GM12878 (cell line): ENCODE data around the gene PCDHGA7. TPM values are rescaled to one million over a fixed set of nuclear protein-coding genes. Genes with fewer than 3 reads are reported as not detected.

Source experiments
- BCLAF1 ChIP-seq: fragments of 450-650 bp; IDR thresholded peaks from 2 replicates; pipeline ENCODE4 v1.6.1; 2017; ENCODE audit warnings: antibody characterized with exemption, mild to moderate bottlenecking, moderate library complexity
- CHD2 ChIP-seq: IDR thresholded peaks from 2 replicates; pipeline ENCODE4 v1.6.1; 2011; ENCODE audit warnings: low read depth, low read length, improper control_type of control experiment, borderline replicate concordance
- CREM ChIP-seq: IDR thresholded peaks from 2 replicates; pipeline ENCODE4 v1.6.1; 2014; ENCODE audit warnings: antibody characterized with exemption, low read depth
- ETV6 ChIP-seq, 2 experiments: fragments of 450-650 bp in 1 of 2; IDR thresholded peaks in 1 of 2; conservative IDR thresholded peaks in 1 of 2; 2 replicates each; pipeline ENCODE4 v1.6.1; 2014; ENCODE audit warnings: antibody characterized with exemption in 1 of 2, borderline replicate concordance in 1 of 2, low read depth in 1 of 2, mild to moderate bottlenecking in 1 of 2, moderate library complexity in 1 of 2
- KAT2A ChIP-seq: conservative IDR thresholded peaks from 2 replicates; pipeline ENCODE4 v1.6.1; 2011; ENCODE audit warnings: low read depth, low read length; ENCODE audit not compliant: control insufficient read depth
- NFYA ChIP-seq: IDR thresholded peaks from 2 replicates; pipeline ENCODE4 v1.6.1; 2011; ENCODE audit warnings: low read depth, mild to moderate bottlenecking, low read length, improper control_type of control experiment, borderline replicate concordance
- SP1 ChIP-seq: IDR thresholded peaks from one replicate; pipeline ENCODE4 v1.6.1; 2011; ENCODE audit warnings: low read depth, low read length
- WRNIP1 ChIP-seq: IDR thresholded peaks from 2 replicates; pipeline ENCODE4 v1.6.1; 2011; ENCODE audit warnings: low read depth, low read length, improper control_type of control experiment, borderline replicate concordance
- ZBTB4 ChIP-seq: fragments of 450-650 bp; formaldehyde crosslinking; IDR thresholded peaks from 2 replicates; pipeline ENCODE4 v1.4.0; 2022; ENCODE audit warnings: mild to moderate bottlenecking, moderate library complexity
- polyA plus RNA-seq, 11 experiments: library from polyadenylated mRNA; depleted of rRNA in 4 of 11; unstranded in 6 of 11; stranded (reverse) in 5 of 11; fragments of >200 nt; fragmentation: Nextera tagmentation in 4 of 11; fragmentation: Illumina TruSeq in 1 of 11; extraction: Ambion mirVana in 4 of 11; extraction: Trizol in 1 of 11; gene quantifications; 1 replicate in 1 of 11; 2 replicates in 10 of 11; pipeline versions ENCODE4 v1.2.1 to v1.2.3, GENCODE V29; 2011 to 2016; ENCODE audit warnings: inconsistent platforms in 2 of 11, missing spikeins in 2 of 11, low read depth in 1 of 11
- total RNA-seq, 4 experiments: library from RNA; depleted of rRNA in 3 of 4; stranded (reverse); fragments of >200 nt in 3 of 4; fragmentation: Illumina TruSeq in 1 of 4; extraction: Trizol in 1 of 4; gene quantifications; 2 replicates each; pipeline versions ENCODE4 v1.2.1 to v1.2.3, GENCODE V29; 2013 to 2021

Gene PCDHGA7
- total and polyA plus RNA-seq, 10 of the 15 experiments (the other 5 are each of a cell fraction or from before 2014, with no cell fraction given), result 0.01 to 0.18 (median 0.08) TPM; not detected in 3

GRCh38 chr5:141356950-141357349, 25.6 kb upstream of the PCDHGA7 start (continued):
- TF ChIP-seq BCLAF1 (no peak), ZBTB4 (no peak), WRNIP1 (no peak), CREM (no peak), KAT2A (no peak), CHD2 (no peak), NFYA (no peak), SP1 (no peak), ETV6 (conservative IDR thresholded peaks at IDR 0.05 in 1 of 2, IDR thresholded peaks at IDR 0.05 in 1 of 2; ENCODE audit: borderline replicate concordance in 1 of 2, low read depth in 1 of 2) (no peak)
